Activated T-cell treated with anti-CD3 and anti-CD28 coated beads, Interleukin-2, amount 50 U/mL, for 72 hours (primary cell): ENCODE data around the gene GDF15. TPM values are rescaled to one million over a fixed set of nuclear protein-coding genes. Genes with fewer than 3 reads are reported as not detected.
"Not testable (repeated sequence)": the region's sequence is repeated elsewhere in the genome, so short reads cannot be mapped to it uniquely, and the experiment has no call there.

Source experiments
- ATAC-seq, 2 donors: fragments of 150-1000 bp; cut with Tn5 transposase; replicated peaks in 1 of 2; 2 replicates each; pipeline ENCODE4 v1.10.0; 2021; ENCODE audit warnings: moderate library complexity in 2 of 2, mild to moderate bottlenecking in 1 of 2
- DNase-seq, 2 donors: peaks; one replicate each; pipeline ENCODE4 v3.0.0; 2021 to 2022; ENCODE audit warnings: mixed read lengths in 1 of 2
- H3K27ac Mint-ChIP-seq: one replicate; pipeline ENCODE4 v1.8.0; 2022; ENCODE audit warnings: mild to moderate bottlenecking, moderate library complexity, mixed read lengths
- H3K27me3 Mint-ChIP-seq: one replicate; pipeline ENCODE4 v1.8.0; 2022; ENCODE audit warnings: low read depth, mixed read lengths
- H3K36me3 Mint-ChIP-seq, 2 donors: one replicate each; pipeline ENCODE4 v1.8.0; 2022; ENCODE audit warnings: mixed read lengths in 2 of 2, mild to moderate bottlenecking in 1 of 2; ENCODE audit not compliant: insufficient read depth in 2 of 2
- H3K4me1 Mint-ChIP-seq: one replicate; pipeline ENCODE4 v1.8.0; 2022; ENCODE audit warnings: low read depth, mixed read lengths
- H3K4me3 Mint-ChIP-seq, 2 donors: one replicate each; pipeline ENCODE4 v1.8.0; 2022; ENCODE audit warnings: mild to moderate bottlenecking in 2 of 2, mixed read lengths in 2 of 2, moderate library complexity in 2 of 2
- H3K9me3 Mint-ChIP-seq, 2 donors: one replicate each; pipeline ENCODE4 v1.8.0; 2022; ENCODE audit warnings: mixed read lengths in 2 of 2
- total RNA-seq, 2 donors: library from RNA; stranded (reverse); gene quantifications; one replicate each; pipeline ENCODE4 v1.2.3, GENCODE V29; 2022

The GDF15 gene
- total RNA-seq = under 1 TPM in 1 of 2 donors, not detected in 1; 0.60 TPM

DNA sequence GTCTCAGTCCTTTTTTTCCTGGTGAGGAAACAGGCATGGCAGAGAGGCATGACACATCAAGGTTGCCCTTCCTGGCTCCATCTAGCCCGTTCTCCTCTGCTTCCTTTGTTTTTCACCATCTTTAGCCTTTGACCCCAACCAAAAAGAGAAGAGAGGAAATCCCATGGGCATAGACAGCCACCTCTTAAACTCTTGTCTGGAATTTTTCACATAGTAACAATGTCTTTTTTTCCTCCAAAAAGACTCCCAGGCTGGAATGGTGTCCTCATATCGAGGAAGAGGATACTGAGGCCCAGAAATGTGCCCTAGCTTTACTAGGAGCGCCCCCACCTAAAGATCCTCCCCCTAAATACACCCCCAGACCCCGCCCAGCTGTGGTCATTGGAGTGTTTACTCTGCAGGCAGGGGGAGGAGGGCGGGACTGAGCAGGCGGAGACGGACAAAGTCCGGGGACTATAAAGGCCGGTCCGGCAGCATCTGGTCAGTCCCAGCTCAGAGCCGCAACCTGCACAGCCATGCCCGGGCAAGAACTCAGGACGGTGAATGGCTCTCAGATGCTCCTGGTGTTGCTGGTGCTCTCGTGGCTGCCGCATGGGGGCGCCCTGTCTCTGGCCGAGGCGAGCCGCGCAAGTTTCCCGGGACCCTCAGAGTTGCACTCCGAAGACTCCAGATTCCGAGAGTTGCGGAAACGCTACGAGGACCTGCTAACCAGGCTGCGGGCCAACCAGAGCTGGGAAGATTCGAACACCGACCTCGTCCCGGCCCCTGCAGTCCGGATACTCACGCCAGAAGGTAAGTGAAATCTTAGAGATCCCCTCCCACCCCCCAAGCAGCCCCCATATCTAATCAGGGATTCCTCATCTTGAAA, at the start of gene GDF15:
Gene GDF15, plus strand, starts transcription at position 484 of the 868 bp plus-strand sequence. Its CDS starts 32 bp downstream, at position 516.
- H3K9me3 Mint-ChIP-seq = no peaks in the 10 kb centered on the region
- no peak within 1 kb of the TSS for H3K27ac Mint-ChIP-seq
- DNase-seq (peak; percentile 51 to 67), ATAC-seq (peak; percentile 33 to 42)
- H3K36me3 Mint-ChIP-seq = no peaks in the 10 kb centered on the region
- peaks cover 59% of the 10 kb centered on the region for H3K27me3 Mint-ChIP-seq
- H3K4me3 Mint-ChIP-seq = peak within 1 kb of the TSS in 1 of 2 donors; percentile 56
- peaks cover 9% of the 10 kb centered on the region for H3K4me1 Mint-ChIP-seq

DNA sequence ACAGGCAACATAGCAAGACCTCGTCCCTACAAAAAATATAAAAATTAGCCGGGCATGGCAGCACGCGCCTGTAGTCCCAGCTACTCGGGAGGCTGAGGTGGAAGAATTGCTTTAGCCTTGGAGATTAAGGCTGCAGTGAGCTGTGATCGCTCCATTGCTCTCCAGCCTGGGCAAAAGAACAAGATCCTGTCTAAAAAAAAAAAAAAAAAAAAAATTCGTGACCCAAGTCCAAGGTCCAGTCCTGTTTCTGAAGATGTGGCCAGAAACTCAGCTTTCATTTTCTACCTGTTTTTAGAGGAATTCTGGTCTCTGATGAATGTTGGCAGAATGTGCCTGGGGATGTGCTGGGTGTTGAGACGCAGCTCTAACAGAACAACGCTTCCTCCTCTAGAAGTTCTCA, 47.4 kb upstream of the GDF15 start:
- Mint-ChIP-seq H3K27me3 (no peaks in the 10 kb centered on the region), H3K4me3 (peak overlapping the region; percentile 37 to 43), H3K9me3 (no peaks in the 10 kb centered on the region), H3K36me3 (peaks cover 2 to 4% of the 10 kb centered on the region in 2 donors), H3K4me1 (peaks cover 19% of the 10 kb centered on the region), H3K27ac (no peak overlapping the region)
- DNase-seq (no peak), ATAC-seq (no peak)

GRCh38 chr19:18339723-18340122, 46.2 kb upstream of the GDF15 start:
- ATAC-seq (no peak), DNase-seq (no peak)
- Mint-ChIP-seq H3K9me3 (no peaks in the 10 kb centered on the region), H3K4me1 (peaks cover 19% of the 10 kb centered on the region), H3K27ac (no peak overlapping the region), H3K36me3 (peaks cover 2 to 6% of the 10 kb centered on the region in 2 donors), H3K4me3 (peak overlapping the region; percentile 87 to 95), H3K27me3 (no peaks in the 10 kb centered on the region)

GRCh38 chr19:18340190-18340989, 45.6 kb upstream of the GDF15 start, which contains the start of gene PGPEP1:
Gene PGPEP1, plus strand, starts transcription at chr19:18340598. Its CDS starts 84 bp downstream, at chr19:18340682.
- peak within 1 kb of the TSS; percentile 57 for H3K27ac Mint-ChIP-seq
- peaks cover 2 to 7% of the 10 kb centered on the region in 2 donors for H3K36me3 Mint-ChIP-seq
- peak within 1 kb of the TSS; percentile 87 to 95 for H3K4me3 Mint-ChIP-seq
- H3K27me3 Mint-ChIP-seq = no peaks in the 10 kb centered on the region
- ATAC-seq = peak; percentile 77 to 79
- peak; percentile 77 to 91 for DNase-seq
- no peaks in the 10 kb centered on the region for H3K9me3 Mint-ChIP-seq
- H3K4me1 Mint-ChIP-seq = peaks cover 19% of the 10 kb centered on the region

DNA sequence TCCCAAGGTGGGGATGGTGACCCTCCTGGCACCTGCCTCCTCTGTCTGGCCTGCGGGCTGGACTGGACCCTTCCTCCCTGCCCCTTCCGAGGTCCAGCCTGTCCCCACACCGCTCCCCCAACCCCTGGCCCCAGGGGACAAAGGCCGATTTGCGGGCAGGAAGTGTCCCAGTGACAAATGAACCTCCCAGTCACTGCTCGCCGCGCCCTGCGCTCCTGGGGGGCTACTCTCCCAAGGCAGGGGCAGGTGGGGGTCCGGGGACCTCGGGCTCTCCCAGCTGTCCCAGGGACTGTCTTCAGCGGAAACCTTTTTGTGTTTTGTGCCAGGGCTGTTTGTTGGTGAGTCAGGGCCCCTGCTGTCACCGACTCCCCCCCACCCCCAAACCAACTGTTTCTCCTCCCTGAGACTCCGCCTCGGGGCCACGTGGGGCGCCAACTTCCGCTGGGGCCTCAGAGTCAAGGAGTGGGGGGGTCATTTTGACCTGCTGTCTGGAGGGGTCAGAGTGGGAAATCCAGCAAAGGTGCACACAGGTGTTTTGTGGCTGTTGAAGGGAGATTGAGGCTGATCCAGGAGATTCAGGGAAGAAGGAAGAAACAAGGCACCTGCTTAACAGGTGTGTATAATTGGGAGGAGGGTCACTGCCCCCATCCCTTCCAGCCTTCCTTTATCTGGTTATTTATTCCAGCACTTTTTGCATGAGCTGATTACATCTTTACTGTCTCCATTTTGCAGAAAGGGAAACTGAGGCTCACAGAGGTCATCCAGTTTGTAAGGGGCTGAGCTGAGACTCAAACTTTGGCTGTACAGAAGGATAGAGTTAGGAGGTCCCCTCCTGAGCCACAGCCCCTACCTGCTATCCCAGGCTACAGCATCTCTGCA, 44.7 kb upstream of the GDF15 start:
- Mint-ChIP-seq H3K36me3 (peaks cover 2 to 7% of the 10 kb centered on the region in 2 donors), H3K4me1 (peaks cover 22% of the 10 kb centered on the region), H3K9me3 (no peaks in the 10 kb centered on the region), H3K27ac (no peak overlapping the region), H3K4me3 (peak overlapping the region; percentile 87 to 95), H3K27me3 (no peaks in the 10 kb centered on the region)
- DNase-seq (peak; percentile 77 to 81), ATAC-seq (peak; percentile 85)

DNA sequence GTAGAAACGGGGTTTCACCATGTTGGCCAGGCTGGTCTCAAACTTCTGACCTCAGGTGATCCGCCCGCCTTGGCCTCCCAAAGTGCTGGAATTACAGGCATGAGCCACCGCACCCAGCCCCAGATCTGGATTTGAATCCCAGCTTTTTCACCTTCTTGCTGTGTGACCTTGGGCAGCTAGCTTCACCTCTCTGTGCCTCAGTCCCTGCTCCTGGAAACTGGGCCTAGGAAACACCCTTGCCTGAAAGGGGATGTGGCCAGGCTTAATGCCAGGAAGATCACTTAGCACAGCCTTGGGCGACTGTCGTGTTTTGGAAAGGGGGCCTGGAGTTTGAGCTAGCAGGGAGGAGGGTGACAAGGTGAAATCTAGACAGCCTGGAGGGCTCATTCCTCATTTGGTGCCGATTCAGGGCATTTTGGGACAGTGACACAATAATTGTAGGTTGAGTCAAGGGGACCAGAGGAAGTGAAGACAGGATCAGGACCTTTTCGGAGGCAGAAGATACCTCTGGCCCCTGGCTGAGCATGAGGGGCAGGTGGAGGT, 43.8 kb upstream of the GDF15 start:
- DNase-seq (no peak), ATAC-seq (no peak)
- peaks cover 26% of the 10 kb centered on the region for H3K4me1 Mint-ChIP-seq
- peaks cover 2 to 9% of the 10 kb centered on the region in 2 donors for H3K36me3 Mint-ChIP-seq
- H3K27me3 Mint-ChIP-seq = no peaks in the 10 kb centered on the region
- no peaks in the 10 kb centered on the region for H3K9me3 Mint-ChIP-seq
- peak overlapping the region; percentile 15 for H3K27ac Mint-ChIP-seq
- H3K4me3 Mint-ChIP-seq = peak overlapping the region; percentile 87 to 95

- Mint-ChIP-seq H3K27me3 (no peaks in the 10 kb centered on the region), H3K4me1 (peaks cover 23% of the 10 kb centered on the region), H3K27ac (no peak overlapping the region), H3K36me3 (peaks cover 4 to 9% of the 10 kb centered on the region in 2 donors), H3K4me3 (no peak overlapping the region), H3K9me3 (no peaks in the 10 kb centered on the region)
- no peak for DNase-seq
- ATAC-seq = no peak
These were observed 41.4 kb upstream of the GDF15 start for GRCh38 chr19:18344582-18344950.

GRCh38 chr19:18345296-18345695, 40.7 kb upstream of the GDF15 start:
- no peak for DNase-seq
- Mint-ChIP-seq H3K27me3 (no peaks in the 10 kb centered on the region), H3K4me3 (no peak overlapping the region)

DNA sequence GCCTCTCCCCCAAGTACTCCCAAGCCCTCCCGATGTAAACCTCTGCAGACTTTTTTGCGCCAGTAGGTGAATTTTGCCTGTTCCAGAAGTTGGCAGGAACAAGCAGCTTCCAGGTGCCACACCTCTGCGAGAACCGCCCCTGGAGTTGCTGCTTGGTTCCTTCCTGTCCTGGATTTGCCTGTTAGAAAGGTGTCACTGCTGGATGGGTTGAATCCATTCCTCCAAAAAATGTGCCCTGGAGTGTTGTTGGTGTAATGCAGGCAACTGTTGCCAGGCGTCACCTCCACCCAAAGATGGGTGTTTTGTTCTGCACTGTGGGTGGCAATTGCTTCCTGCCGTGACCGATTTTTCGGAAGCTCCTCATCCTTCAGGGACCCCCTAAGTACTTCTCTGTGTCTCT, 39.9 kb upstream of the GDF15 start:
- no peak overlapping the region for H3K4me3 Mint-ChIP-seq
- DNase-seq (no peak), ATAC-seq (no peak)
- H3K36me3 Mint-ChIP-seq = peaks cover 2 to 11% of the 10 kb centered on the region in 2 donors
- H3K9me3 Mint-ChIP-seq = no peaks in the 10 kb centered on the region
- H3K27me3 Mint-ChIP-seq = no peaks in the 10 kb centered on the region
- peaks cover 19% of the 10 kb centered on the region for H3K4me1 Mint-ChIP-seq
- H3K27ac Mint-ChIP-seq = no peak overlapping the region

More at GRCh38 chr19:18345296-18345695, 40.7 kb upstream of the GDF15 start:
- ATAC-seq = no peak
- Mint-ChIP-seq H3K27ac (no peak overlapping the region), H3K36me3 (peaks cover 4 to 10% of the 10 kb centered on the region in 2 donors), H3K4me1 (peaks cover 19% of the 10 kb centered on the region), H3K9me3 (no peaks in the 10 kb centered on the region)

GRCh38 chr19:18348171-18348570, 37.8 kb upstream of the GDF15 start:
- DNase-seq = no peak
- H3K4me1 Mint-ChIP-seq = peaks cover 7% of the 10 kb centered on the region
- H3K9me3 Mint-ChIP-seq = no peaks in the 10 kb centered on the region

DNA sequence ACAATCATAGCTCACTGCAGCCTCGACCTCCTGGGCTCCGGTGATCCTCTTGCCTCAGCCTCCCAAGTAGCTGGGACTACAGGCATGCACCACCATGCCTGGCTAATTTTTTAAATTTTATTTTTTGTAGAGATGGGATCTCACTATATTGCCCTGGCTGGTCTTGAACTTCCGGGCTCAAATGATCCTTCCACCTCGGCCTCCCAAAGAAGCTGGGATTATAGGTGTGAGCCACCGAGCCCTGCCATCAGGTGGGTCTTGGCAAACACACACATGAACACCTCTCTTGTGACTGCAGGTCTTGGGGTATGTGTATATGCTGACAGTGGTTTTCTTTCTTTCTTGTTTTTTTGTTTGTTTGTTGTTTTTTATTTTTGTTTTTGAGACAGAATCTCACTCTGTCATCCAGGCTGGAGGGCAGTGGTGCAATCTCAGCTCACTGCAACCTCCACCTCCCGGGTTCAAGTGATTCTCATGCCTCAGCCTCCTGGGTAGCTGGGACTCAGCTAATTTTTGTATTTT, 37.1 kb upstream of the GDF15 start:
- not testable (repeated sequence) for H3K4me1 Mint-ChIP-seq, DNase-seq, ATAC-seq, H3K36me3 Mint-ChIP-seq, H3K9me3 Mint-ChIP-seq, H3K27ac Mint-ChIP-seq, H3K4me3 Mint-ChIP-seq, H3K27me3 Mint-ChIP-seq

More at GRCh38 chr19:18348171-18348570, 37.8 kb upstream of the GDF15 start:
- Mint-ChIP-seq H3K27me3 (no peaks in the 10 kb centered on the region), H3K4me3 (no peak overlapping the region), H3K27ac (no peak overlapping the region), H3K36me3 (peaks cover 2 to 8% of the 10 kb centered on the region in 2 donors)
- no peak for ATAC-seq
